Esophagus squamous epithelium (tissue), 5 donors: Measurements from ENCODE around the gene ZDHHC11B. TPM values are rescaled to one million over a fixed set of nuclear protein-coding genes. Genes with fewer than 3 reads are reported as not detected.
"Not testable (repeated sequence)": the region's sequence is repeated elsewhere in the genome, so short reads cannot be mapped to it uniquely, and the experiment has no call there.

Experiments used
- DNase-seq: peaks from one replicate; lab custom pipeline; 2025; lab: John Stamatoyannopoulos, UW
- H3K27ac ChIP-seq, 4 donors: fragments of 200-600 bp; sonication (generic); one replicate each; pipeline ENCODE4 v1.5.1; 2016 to 2019; ENCODE audit warnings: mild to moderate bottlenecking in 1 of 4
- H3K27me3 ChIP-seq, 4 donors: fragments of 200-600 bp; sonication (generic); 1 replicate in 3 of 4; 2 replicates in 1 of 4; pipeline versions ENCODE4 v1.5.1 to v1.6.0; 2017 to 2021; ENCODE audit warnings: antibody characterized with exemption in 1 of 4
- H3K36me3 ChIP-seq, 3 donors: fragments of 200-600 bp; sonication (generic); one replicate each; pipeline ENCODE4 v1.5.1; 2016 to 2019
- H3K4me1 ChIP-seq, 3 donors: fragments of 200-600 bp; sonication (generic); one replicate each; pipeline ENCODE4 v1.5.1; 2017 to 2019
- H3K4me3 ChIP-seq, 4 donors: fragments of 200-600 bp; sonication (generic); 1 replicate in 3 of 4; 2 replicates in 1 of 4; pipeline ENCODE4 v1.5.1; 2016 to 2019; ENCODE audit warnings: mild to moderate bottlenecking in 2 of 4, moderate library complexity in 1 of 4
- H3K9me3 ChIP-seq, 3 donors: fragments of 200-600 bp; sonication (generic); one replicate each; pipeline ENCODE4 v1.5.1; 2016 to 2019
- CTCF ChIP-seq, 6 experiments: fragments of 450-650 bp in 4 of 6; fragments of 200-600 bp in 2 of 6; sonication (generic) in 2 of 6; IDR thresholded peaks; one replicate each; pipeline ENCODE4 v1.5.1; 2016 to 2019; ENCODE audit warnings: antibody characterized with exemption in 6 of 6, mild to moderate bottlenecking in 4 of 6, moderate library complexity in 4 of 6
- POLR2A ChIP-seq, 4 donors: fragments of 450-650 bp; IDR thresholded peaks; one replicate each; pipeline ENCODE4 v1.6.1; 2017; ENCODE audit warnings: antibody characterized with exemption in 4 of 4, mild to moderate bottlenecking in 4 of 4, moderate library complexity in 3 of 4
- WGBS, 2 donors: methylation state at CpG; one replicate each; pipeline ENCODE4 v1.1.5; 2018; 5-methylcytosine and 5-hydroxymethylcytosine counted together
- intact Hi-C: fragments of 100-400 bp; cut with DNase I; formaldehyde crosslinking; loops from one replicate; pipeline ENCODE4 v1.15.0; 2022
- total RNA-seq, 4 donors: library from RNA; depleted of rRNA; stranded (reverse); fragments of >200 nt; gene quantifications; one replicate each; pipeline ENCODE4 v1.1.0, GENCODE V29; 2016
- donor health status: DM: yes; HTN: yes; CAD: no.

The ZDHHC11B gene
- total RNA-seq, 4 donors from 2014 or later, result 0.44 to 4.6 (median 2.7) TPM

- Histone ChIP-seq H3K9me3 (no peaks in the 10 kb centered on the region), H3K4me3 (no peak overlapping the region), H3K36me3 (no peaks in the 10 kb centered on the region), H3K4me1 (peaks cover 0 to 9% (median 2%) of the 10 kb centered on the region in 3 donors), H3K27me3 (no peaks in the 10 kb centered on the region), H3K27ac (no peak overlapping the region)
- TF ChIP-seq CTCF (IDR thresholded peaks at IDR 0.05) (no peak), POLR2A (IDR thresholded peaks at IDR 0.05) (no peak)
- 80 to 81% methylated on average over 7 of the region's 12 CpGs for WGBS, 2 donors
- intact Hi-C loops, result no loop called here
- DNase-seq, result no peak
These were observed 10.8 kb downstream of the ZDHHC11B start for GRCh38 chr5:773517-774264.

GRCh38 chr5:772931-773330 lies 11.6 kb downstream of the ZDHHC11B start:
- H3K4me3 ChIP-seq, DNase-seq, H3K27ac ChIP-seq, H3K4me1 ChIP-seq, intact Hi-C loops, H3K36me3 ChIP-seq, H3K27me3 ChIP-seq, H3K9me3 ChIP-seq: not testable (repeated sequence)
- WGBS, 2 donors, result 55 to 67% methylated on average over 11 to 13 of the region's 13 CpGs

- H3K27me3 ChIP-seq, intact Hi-C loops, H3K9me3 ChIP-seq, H3K4me3 ChIP-seq, H3K27ac ChIP-seq, H3K36me3 ChIP-seq, H3K4me1 ChIP-seq, DNase-seq: not testable (repeated sequence)
- 100% methylated on average over 1 of the region's 14 CpGs; no CpG with 5 or more reads in 1 of the 2 donors for WGBS, 2 donors
These were observed 12.0 kb downstream of the ZDHHC11B start for GRCh38 chr5:772547-772890.

- intact Hi-C loops, result not testable (repeated sequence)
These were observed 12.5 kb downstream of the ZDHHC11B start for GRCh38 chr5:771841-772546.

GRCh38 chr5:771087-771781 lies 13.3 kb downstream of the ZDHHC11B start:
- H3K27me3 ChIP-seq, H3K27ac ChIP-seq, intact Hi-C loops, H3K4me3 ChIP-seq, H3K36me3 ChIP-seq, H3K9me3 ChIP-seq, DNase-seq, H3K4me1 ChIP-seq: not testable (repeated sequence)
- WGBS, 2 donors, result 67 to 89% methylated on average over 5 to 7 of the region's 19 CpGs

More at GRCh38 chr5:771841-772546, 12.5 kb downstream of the ZDHHC11B start:
- not testable (repeated sequence) for H3K4me3 ChIP-seq, H3K27ac ChIP-seq, DNase-seq, H3K9me3 ChIP-seq, H3K4me1 ChIP-seq, H3K36me3 ChIP-seq, H3K27me3 ChIP-seq
- WGBS, 2 donors, result 81% methylated on average over 5 of the region's 31 CpGs; no CpG with 5 or more reads in 1 of the 2 donors

- H3K9me3 ChIP-seq, H3K4me1 ChIP-seq, intact Hi-C loops, H3K27ac ChIP-seq, DNase-seq, H3K4me3 ChIP-seq, H3K27me3 ChIP-seq: not testable (repeated sequence)
- WGBS, 2 donors, result no CpG with 5 or more reads among the region's 10 CpGs
- peaks cover 0 to 15% (median 0%) of the 10 kb centered on the region in 3 donors for H3K36me3 ChIP-seq
These were observed 13.9 kb downstream of the ZDHHC11B start for GRCh38 chr5:770585-770984.

GRCh38 chr5:769485-770145 lies 14.9 kb downstream of the ZDHHC11B start:
- intact Hi-C loops, H3K9me3 ChIP-seq, H3K27me3 ChIP-seq, H3K27ac ChIP-seq, H3K4me3 ChIP-seq, DNase-seq, H3K4me1 ChIP-seq: not testable (repeated sequence)
- H3K36me3 ChIP-seq, result peaks cover 0 to 18% (median 0%) of the 10 kb centered on the region in 3 donors
- WGBS, 2 donors, result 92 to 95% methylated on average over 14 to 26 of the region's 29 CpGs
